Testis (tissue), 3 donors: ENCODE measurements around the gene BBS5. TPM values are rescaled to one million over a fixed set of nuclear protein-coding genes. Genes with fewer than 3 reads are reported as not detected.

Source experiments
- DNase-seq: peaks from one replicate; pipeline ENCODE4 v3.0.0-alpha.2; 2019
- H3K27ac ChIP-seq, 2 donors: fragments of 200-600 bp; sonication (generic); one replicate each; pipeline ENCODE4 v1.5.1; 2019
- H3K27me3 ChIP-seq: fragments of 200-600 bp; sonication (generic); one replicate; pipeline ENCODE4 v1.5.1; 2019
- H3K36me3 ChIP-seq: fragments of 200-600 bp; sonication (generic); one replicate; pipeline ENCODE4 v1.5.1; 2017; ENCODE audit warnings: low read depth; ENCODE audit errors: missing control alignments
- H3K4me1 ChIP-seq: fragments of 200-600 bp; sonication (generic); one replicate; pipeline ENCODE4 v1.5.1; 2019
- H3K4me3 ChIP-seq, 2 donors: fragments of 200-600 bp; sonication (generic); one replicate each; pipeline ENCODE4 v1.5.1; 2017 to 2019
- H3K9me3 ChIP-seq: fragments of 200-600 bp; sonication (generic); one replicate; pipeline ENCODE4 v1.5.1; 2017
- POLR2A ChIP-seq: fragments of 450-650 bp; IDR thresholded peaks from one replicate; pipeline ENCODE4 v1.6.1; 2017; ENCODE audit warnings: antibody characterized with exemption, mild to moderate bottlenecking, moderate library complexity
- WGBS, 2 donors: methylation state at CpG; one replicate each; pipeline ENCODE4 v1.1.5; 2018; 5-methylcytosine and 5-hydroxymethylcytosine counted together
- intact Hi-C: fragments of 100-400 bp; cut with DNase I; formaldehyde crosslinking; loops from one replicate; pipeline ENCODE4 v1.15.1; 2023; ENCODE audit warnings: low total_unique reads
- polyA plus RNA-seq: library from polyadenylated mRNA; stranded (reverse); fragments of 350-450 nt; fragmentation: Illumina TruSeq; extraction: RNeasy Lipid Tissue Mini Kit (QIAGEN cat#74804); gene quantifications from one replicate; pipeline ENCODE4 v1.2.3, GENCODE V29; 2014; ENCODE audit warnings: low read depth, low replicate concordance; ENCODE audit not compliant: insufficient read depth
- total RNA-seq, 2 donors: library from RNA; depleted of rRNA; stranded (reverse); fragments of >200 nt; gene quantifications; one replicate each; pipeline ENCODE4 v1.2.3, GENCODE V29; 2016
- TF ChIP-seq, protein P1 (sequence below), 3 experiments: fragments of 450-650 bp in 2 of 3; fragments of 200-600 bp in 1 of 3; sonication (generic) in 1 of 3; IDR thresholded peaks; one replicate each; pipeline ENCODE4 v1.5.1; 2016 to 2019; ENCODE audit warnings: antibody characterized with exemption in 3 of 3, mild to moderate bottlenecking in 2 of 3, moderate library complexity in 1 of 3

Gene BBS5
- total and polyA plus RNA-seq, 3 donors from 2014 or later, result 14.1 to 23.6 (median 14.6) TPM

DNA sequence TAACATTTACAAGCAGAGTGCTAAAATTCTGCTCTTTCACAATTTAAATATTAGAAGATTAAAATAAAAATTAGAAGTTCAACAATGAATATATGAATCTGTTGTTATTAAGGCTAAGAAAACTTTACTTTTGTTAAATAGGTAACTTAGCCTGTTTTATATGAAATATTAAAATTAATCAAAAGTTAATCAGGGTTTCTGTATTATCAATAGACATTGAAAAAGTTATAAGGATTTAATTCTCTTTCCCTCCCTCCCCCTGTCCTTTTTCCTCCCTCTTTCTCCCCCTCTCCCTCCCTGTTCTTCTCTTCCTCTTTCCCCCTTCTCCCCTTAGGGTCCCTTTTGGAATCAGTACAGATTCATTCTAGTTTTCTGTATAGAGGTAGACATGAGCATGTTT, 12.1 kb downstream of the BBS5 start:
- H3K27me3 ChIP-seq, result no peaks in the 10 kb centered on the region
- no peaks in the 10 kb centered on the region for H3K4me1 ChIP-seq
- no peak overlapping the region for H3K4me3 ChIP-seq
- H3K36me3 ChIP-seq, result no peaks in the 10 kb centered on the region
- intact Hi-C loops, result no loop called here
- TF ChIP-seq, protein P1, sequence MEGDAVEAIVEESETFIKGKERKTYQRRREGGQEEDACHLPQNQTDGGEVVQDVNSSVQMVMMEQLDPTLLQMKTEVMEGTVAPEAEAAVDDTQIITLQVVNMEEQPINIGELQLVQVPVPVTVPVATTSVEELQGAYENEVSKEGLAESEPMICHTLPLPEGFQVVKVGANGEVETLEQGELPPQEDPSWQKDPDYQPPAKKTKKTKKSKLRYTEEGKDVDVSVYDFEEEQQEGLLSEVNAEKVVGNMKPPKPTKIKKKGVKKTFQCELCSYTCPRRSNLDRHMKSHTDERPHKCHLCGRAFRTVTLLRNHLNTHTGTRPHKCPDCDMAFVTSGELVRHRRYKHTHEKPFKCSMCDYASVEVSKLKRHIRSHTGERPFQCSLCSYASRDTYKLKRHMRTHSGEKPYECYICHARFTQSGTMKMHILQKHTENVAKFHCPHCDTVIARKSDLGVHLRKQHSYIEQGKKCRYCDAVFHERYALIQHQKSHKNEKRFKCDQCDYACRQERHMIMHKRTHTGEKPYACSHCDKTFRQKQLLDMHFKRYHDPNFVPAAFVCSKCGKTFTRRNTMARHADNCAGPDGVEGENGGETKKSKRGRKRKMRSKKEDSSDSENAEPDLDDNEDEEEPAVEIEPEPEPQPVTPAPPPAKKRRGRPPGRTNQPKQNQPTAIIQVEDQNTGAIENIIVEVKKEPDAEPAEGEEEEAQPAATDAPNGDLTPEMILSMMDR (IDR thresholded peaks at IDR 0.05), result no peak
- TF ChIP-seq POLR2A, result no peak
- no peak overlapping the region for H3K27ac ChIP-seq
- H3K9me3 ChIP-seq, result no peaks in the 10 kb centered on the region
- no peak for DNase-seq

DNA sequence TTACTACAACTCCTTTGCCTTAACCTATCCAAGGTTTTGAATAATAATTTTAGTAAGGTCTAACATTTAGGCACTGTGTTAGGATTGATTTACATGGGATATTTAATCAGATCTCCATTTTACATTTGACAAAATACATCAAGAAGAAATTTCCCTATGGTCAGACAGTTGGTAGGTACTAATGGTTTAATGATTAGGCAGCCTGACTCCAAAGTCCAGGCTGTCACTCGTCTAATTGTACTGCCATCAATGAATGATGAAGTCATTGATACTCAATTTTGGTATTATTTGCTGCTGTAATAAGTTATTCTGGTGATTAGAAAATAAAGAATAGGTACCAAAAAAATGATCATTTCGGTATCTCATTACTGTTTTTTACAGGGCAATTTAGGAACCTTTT, 14.1 kb downstream of the BBS5 start:
- 88 to 93% methylated on average over 2 of the region's 2 CpGs for WGBS, 2 donors
- DNase-seq, result no peak
- intact Hi-C loops, result no loop called here

DNA sequence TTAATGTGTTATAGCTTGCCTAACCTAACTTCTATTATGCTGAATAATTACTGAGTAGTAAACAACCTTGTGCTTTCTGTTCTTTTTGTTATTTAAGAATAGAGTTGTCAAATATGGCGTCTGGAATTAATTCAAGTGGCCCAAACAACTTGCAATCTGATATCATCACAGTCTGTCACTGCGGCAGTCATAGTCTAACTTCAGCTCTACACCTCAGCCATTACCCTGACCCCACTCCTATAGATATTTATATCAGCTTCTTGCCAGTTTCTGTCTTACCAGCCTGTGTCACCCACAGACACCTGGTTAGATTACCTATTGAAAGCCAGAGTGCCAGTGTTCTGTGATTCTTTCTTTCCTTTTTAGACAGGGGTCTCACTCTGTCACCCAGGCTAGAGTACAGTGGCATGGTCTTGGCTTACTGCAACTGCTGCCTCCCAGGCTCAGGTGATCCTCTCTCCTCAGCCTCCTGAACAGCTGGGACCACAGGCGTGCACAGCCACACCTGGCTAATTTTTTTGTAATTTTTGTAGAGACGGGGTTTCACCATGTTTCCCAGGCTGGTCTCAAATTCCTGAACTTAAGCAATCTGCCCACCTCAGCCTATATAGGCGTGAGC, 16.1 kb downstream of the BBS5 start:
- Histone ChIP-seq H3K4me1 (no peaks in the 10 kb centered on the region), H3K36me3 (no peaks in the 10 kb centered on the region), H3K4me3 (no peak overlapping the region), H3K27me3 (no peaks in the 10 kb centered on the region), H3K9me3 (no peaks in the 10 kb centered on the region), H3K27ac (no peak overlapping the region)
- WGBS, 2 donors, result 88 to 96% methylated on average over 5 of the region's 5 CpGs
- intact Hi-C loops, result no loop called here
- DNase-seq, result no peak
- no peak for TF ChIP-seq POLR2A
- TF ChIP-seq, protein P1 (IDR thresholded peaks at IDR 0.05), result no peak

More for the DNA sequence above, 14.1 kb downstream of the BBS5 start:
- H3K4me1 ChIP-seq, result no peaks in the 10 kb centered on the region
- H3K27ac ChIP-seq, result no peak overlapping the region
- no peak for TF ChIP-seq POLR2A
- TF ChIP-seq, protein P1 (IDR thresholded peaks at IDR 0.05), result no peak
- no peaks in the 10 kb centered on the region for H3K36me3 ChIP-seq
- no peak overlapping the region for H3K4me3 ChIP-seq
- H3K27me3 ChIP-seq, result no peaks in the 10 kb centered on the region
- no peaks in the 10 kb centered on the region for H3K9me3 ChIP-seq

DNA sequence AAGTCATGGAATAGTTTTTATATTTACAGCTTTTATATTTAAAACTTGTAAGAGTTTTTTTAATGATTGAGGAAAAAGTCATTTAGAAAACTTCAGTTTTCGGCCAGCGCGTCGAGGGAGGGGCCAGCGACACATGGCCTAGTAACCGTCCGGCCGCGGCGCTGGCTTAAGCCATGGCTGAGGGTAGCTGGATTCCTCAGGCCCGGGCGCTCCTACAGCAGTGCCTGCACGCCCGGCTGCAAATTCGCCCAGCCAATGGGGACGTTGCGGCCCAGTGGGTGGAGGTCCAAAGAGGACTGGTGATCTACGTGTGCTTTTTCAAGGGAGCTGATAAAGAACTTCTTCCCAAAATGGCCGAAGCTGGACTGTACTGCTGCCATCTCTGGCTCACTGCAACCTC, 25.4 kb downstream of the BBS5 start:
- H3K4me1 ChIP-seq, result no peaks in the 10 kb centered on the region
- no peaks in the 10 kb centered on the region for H3K27me3 ChIP-seq
- no peaks in the 10 kb centered on the region for H3K9me3 ChIP-seq
- no peaks in the 10 kb centered on the region for H3K36me3 ChIP-seq
- WGBS, 2 donors, result 68 to 72% methylated on average over 12 to 19 of the region's 19 CpGs
- intact Hi-C loops, result no loop called here
- H3K4me3 ChIP-seq, result peak overlapping the region in 1 of 2 donors; percentile 42
- DNase-seq, result peak; percentile 33
- TF ChIP-seq, protein P1 (IDR thresholded peaks at IDR 0.05), result no peak
- no peak for TF ChIP-seq POLR2A
- no peak overlapping the region for H3K27ac ChIP-seq

DNA sequence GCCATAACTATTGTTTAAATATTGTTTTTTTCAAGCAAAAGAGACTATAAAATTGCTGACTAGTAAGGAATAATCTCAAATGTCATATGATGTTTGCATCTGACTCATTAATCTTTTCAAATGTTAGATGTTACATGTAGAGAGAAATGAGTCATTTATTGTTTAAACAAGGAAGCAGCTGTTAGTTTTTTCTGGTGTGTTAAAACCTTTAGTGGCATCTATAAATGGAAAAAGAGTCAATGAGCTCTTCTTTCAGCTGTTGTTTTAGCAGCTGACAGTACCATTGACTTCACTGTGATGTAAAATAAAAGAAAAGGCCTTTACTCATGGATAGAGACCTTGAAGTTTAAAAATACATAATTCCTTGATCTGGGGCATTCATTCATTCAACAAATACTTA, 28.4 kb downstream of the BBS5 start:
- TF ChIP-seq POLR2A, result no peak
- TF ChIP-seq, protein P1 (IDR thresholded peaks at IDR 0.05), result no peak
- no peaks in the 10 kb centered on the region for H3K4me1 ChIP-seq
- no peaks in the 10 kb centered on the region for H3K36me3 ChIP-seq
- intact Hi-C loops, result no loop called here
- no peaks in the 10 kb centered on the region for H3K27me3 ChIP-seq
- H3K9me3 ChIP-seq, result no peaks in the 10 kb centered on the region
- no peak overlapping the region for H3K4me3 ChIP-seq
- DNase-seq, result no peak
- H3K27ac ChIP-seq, result no peak overlapping the region
